Measurements from ENCODE around the gene INPP5A. TPM values are rescaled to one million over a fixed set of nuclear protein-coding genes. Genes with fewer than 3 reads are reported as not detected.

Gene INPP5A
- total and polyA plus RNA-seq, 10 of the 15 experiments (the other 5 are each of a cell fraction or from before 2014, with no cell fraction given) = 0.52 to 15.0 (median 6.3) TPM

GRCh38 chr10:132662186-132662920 is 124.8 kb downstream of the INPP5A start (continued):
- no peak for TF ChIP-seq TARDBP (IDR thresholded peaks at IDR 0.05; ENCODE audit: borderline replicate concordance)
- no peak for TF ChIP-seq ZNF217 (IDR thresholded peaks at IDR 0.05)
- TF ChIP-seq ZNF207 (IDR thresholded peaks at IDR 0.05; ENCODE audit: borderline replicate concordance) = no peak
- TF ChIP-seq ETV6 (conservative IDR thresholded peaks at IDR 0.05 in 1 of 2, IDR thresholded peaks at IDR 0.05 in 1 of 2; ENCODE audit: borderline replicate concordance in 1 of 2, low read depth in 1 of 2) = no peak
- TF ChIP-seq NFIC (IDR thresholded peaks at IDR 0.05; ENCODE audit: low read depth, low read length) = no peak
- TF ChIP-seq CREM (IDR thresholded peaks at IDR 0.05; ENCODE audit: low read depth) = no peak
- no peak for TF ChIP-seq NR2F1 (conservative IDR thresholded peaks at IDR 0.05)

DNA sequence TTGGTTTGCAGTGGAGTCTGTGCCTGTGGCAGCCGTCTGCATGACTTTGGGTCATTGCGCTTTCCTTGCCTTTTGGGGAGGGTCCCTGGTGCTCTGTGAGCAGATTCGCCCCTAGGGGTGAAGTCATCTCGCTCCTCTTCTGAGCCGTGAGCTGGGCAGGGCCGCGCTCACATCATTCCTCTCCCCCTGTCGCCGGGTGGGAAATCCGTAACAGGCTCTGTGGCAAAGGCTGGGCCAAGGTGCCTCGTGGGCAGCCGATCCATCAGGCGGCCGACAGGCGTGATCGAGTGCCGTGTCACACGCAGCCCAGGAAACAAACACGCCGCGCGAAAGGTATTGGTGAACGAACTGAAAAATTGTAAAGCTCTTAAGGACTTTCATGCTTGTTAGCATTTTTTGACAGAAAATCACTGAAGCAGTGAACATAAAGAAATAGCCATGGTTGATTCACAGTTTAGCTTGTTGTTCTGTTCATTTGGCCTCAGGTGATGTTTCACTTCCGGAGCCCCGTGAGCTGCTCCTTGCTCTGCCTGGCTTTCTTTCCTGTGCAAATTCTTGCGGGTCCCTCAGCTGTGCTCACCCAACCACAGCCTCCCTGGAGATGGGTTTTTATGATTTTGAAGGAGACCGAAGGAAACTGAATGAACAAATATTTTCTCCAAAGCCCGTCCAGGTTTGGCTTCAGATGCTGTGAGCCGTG is 126.2 kb downstream of the INPP5A start:
- Histone ChIP-seq H2AFZ (ENCODE audit: control insufficient read depth, low read depth, low read length) (no peak overlapping the region), H3K4me3 (no peak overlapping the region), H3K27ac (ENCODE audit: control insufficient read depth, insufficient read depth) (no peak overlapping the region), H4K20me1 (ENCODE audit: control insufficient read depth, insufficient read depth) (no peaks in the 10 kb centered on the region), H3K4me1 (ENCODE audit: control insufficient read depth, insufficient read depth, low read length) (no peaks in the 10 kb centered on the region), H3K27me3 (replicated peaks in 1 of 2; ENCODE audit: control insufficient read depth in 2 of 2, insufficient read depth in 2 of 2, low read length in 1 of 2) (no peaks in the 10 kb centered on the region), H3K36me3 (ENCODE audit: control insufficient read depth in 2 of 2, insufficient read depth in 2 of 2, low read length in 1 of 2) (peaks cover 0 to 2% of the 10 kb centered on the region in 2 experiments; a peak in 1 of 4 replicates), H3K9ac (ENCODE audit: control insufficient read depth, insufficient read depth, low read length) (no peak overlapping the region), H3K9me3 (replicated peaks; ENCODE audit: control insufficient read depth, insufficient read depth, low read length) (no peaks in the 10 kb centered on the region), H3K4me2 (ENCODE audit: control insufficient read depth, insufficient read depth) (no peak overlapping the region), H3K79me2 (ENCODE audit: control insufficient read depth, insufficient read depth, low read length) (no peaks in the 10 kb centered on the region)
- ChIA-PET POLR2A (no interaction called here), SMC1A (ENCODE audit: uncharacterized antibody, unreplicated experiment) (interaction anchor here (1.1 kb wide), 1 partner anchor 12 kb away, joined by 3 read pairs; no protein-coding TSS in a partner anchor), CTCF (interaction anchor here (0.6 to 1.2 kb wide), 2 partner anchors 9 to 697 kb away, joined by 3 to 4 read pairs; no protein-coding TSS in a partner anchor), RAD21 (ENCODE audit: unreplicated experiment) (no interaction called here)
- no peak for FAIRE-seq
- intact Hi-C loops (cut with micrococcal nuclease; ENCODE audit: unreplicated experiment) (no loop called here), in situ Hi-C loops (cut with MboI) (no loop called here)
- no peak for DNase-seq (ENCODE audit: low read depth, low spot score)
- WGBS (ENCODE audit: insufficient coverage, insufficient replicate concordance, low lambda C conversion rate, missing lambda C conversion rate) = 93% methylated on average over 25 of the region's 29 CpGs
- ATAC-seq = no peak
- BruUV-seq (replicated peaks) = no TSS peak
- TF ChIP-seq MLLT1 (IDR thresholded peaks at IDR 0.05) (no peak), POLR2A (IDR thresholded peaks at IDR 0.05; ENCODE audit: low read depth, low read length) (no peak), KDM1A (IDR thresholded peaks at IDR 0.05; ENCODE audit: borderline replicate concordance) (no peak), LARP7 (IDR thresholded peaks at IDR 0.05) (no peak), CBX5 (IDR thresholded peaks at IDR 0.05; ENCODE audit: low read depth) (no peak), TBL1XR1 (IDR thresholded peaks at IDR 0.05; ENCODE audit: low read depth, low read length) (no peak), TARDBP (IDR thresholded peaks at IDR 0.05; ENCODE audit: borderline replicate concordance) (no peak)
- TF ChIP-seq, protein P1, sequence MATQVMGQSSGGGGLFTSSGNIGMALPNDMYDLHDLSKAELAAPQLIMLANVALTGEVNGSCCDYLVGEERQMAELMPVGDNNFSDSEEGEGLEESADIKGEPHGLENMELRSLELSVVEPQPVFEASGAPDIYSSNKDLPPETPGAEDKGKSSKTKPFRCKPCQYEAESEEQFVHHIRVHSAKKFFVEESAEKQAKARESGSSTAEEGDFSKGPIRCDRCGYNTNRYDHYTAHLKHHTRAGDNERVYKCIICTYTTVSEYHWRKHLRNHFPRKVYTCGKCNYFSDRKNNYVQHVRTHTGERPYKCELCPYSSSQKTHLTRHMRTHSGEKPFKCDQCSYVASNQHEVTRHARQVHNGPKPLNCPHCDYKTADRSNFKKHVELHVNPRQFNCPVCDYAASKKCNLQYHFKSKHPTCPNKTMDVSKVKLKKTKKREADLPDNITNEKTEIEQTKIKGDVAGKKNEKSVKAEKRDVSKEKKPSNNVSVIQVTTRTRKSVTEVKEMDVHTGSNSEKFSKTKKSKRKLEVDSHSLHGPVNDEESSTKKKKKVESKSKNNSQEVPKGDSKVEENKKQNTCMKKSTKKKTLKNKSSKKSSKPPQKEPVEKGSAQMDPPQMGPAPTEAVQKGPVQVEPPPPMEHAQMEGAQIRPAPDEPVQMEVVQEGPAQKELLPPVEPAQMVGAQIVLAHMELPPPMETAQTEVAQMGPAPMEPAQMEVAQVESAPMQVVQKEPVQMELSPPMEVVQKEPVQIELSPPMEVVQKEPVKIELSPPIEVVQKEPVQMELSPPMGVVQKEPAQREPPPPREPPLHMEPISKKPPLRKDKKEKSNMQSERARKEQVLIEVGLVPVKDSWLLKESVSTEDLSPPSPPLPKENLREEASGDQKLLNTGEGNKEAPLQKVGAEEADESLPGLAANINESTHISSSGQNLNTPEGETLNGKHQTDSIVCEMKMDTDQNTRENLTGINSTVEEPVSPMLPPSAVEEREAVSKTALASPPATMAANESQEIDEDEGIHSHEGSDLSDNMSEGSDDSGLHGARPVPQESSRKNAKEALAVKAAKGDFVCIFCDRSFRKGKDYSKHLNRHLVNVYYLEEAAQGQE (IDR thresholded peaks at IDR 0.05; ENCODE audit: low read depth, low read length) = no peak
- TF ChIP-seq, protein P2, sequence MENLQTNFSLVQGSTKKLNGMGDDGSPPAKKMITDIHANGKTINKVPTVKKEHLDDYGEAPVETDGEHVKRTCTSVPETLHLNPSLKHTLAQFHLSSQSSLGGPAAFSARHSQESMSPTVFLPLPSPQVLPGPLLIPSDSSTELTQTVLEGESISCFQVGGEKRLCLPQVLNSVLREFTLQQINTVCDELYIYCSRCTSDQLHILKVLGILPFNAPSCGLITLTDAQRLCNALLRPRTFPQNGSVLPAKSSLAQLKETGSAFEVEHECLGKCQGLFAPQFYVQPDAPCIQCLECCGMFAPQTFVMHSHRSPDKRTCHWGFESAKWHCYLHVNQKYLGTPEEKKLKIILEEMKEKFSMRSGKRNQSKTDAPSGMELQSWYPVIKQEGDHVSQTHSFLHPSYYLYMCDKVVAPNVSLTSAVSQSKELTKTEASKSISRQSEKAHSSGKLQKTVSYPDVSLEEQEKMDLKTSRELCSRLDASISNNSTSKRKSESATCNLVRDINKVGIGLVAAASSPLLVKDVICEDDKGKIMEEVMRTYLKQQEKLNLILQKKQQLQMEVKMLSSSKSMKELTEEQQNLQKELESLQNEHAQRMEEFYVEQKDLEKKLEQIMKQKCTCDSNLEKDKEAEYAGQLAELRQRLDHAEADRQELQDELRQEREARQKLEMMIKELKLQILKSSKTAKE (IDR thresholded peaks at IDR 0.05; ENCODE audit: low read depth, poor library complexity, severe bottlenecking) = no peak

Data from GM12878 (cell line).